ENCODE measurements around the gene ACAD8. TPM values are rescaled to one million over a fixed set of nuclear protein-coding genes. Genes with fewer than 3 reads are reported as not detected.
"Not testable (repeated sequence)": the region's sequence is repeated elsewhere in the genome, so short reads cannot be mapped to it uniquely, and the experiment has no call there.

The ACAD8 gene
- total and polyA plus RNA-seq, 5 experiments from 2014 or later, result 21.0 to 40.2 (median 24.0) TPM

DNA sequence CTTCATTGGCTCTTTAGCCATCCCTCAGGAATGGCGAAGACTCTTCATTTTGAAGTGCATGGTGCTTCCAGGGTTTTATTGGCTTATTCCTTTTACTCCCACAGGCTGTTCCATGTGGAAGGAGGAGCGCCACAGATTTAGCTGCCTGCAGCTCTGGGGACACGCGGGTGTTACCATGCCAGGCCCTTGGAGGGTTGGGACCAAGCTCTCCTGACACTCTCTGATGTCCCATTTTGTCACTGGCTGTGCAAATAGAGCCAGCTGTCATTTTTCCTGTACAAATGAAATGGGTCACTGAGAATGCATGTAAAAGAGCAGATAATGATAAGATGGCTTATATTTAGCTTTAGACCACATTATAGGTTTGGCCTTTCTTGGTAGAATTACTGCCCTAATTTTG lies 9.5 kb upstream of the ACAD8 start:
- DNase-seq (no peak), ATAC-seq (no peak)
- Mint-ChIP-seq H3K4me3 (no peak overlapping the region), H3K27me3 (no peaks in the 10 kb centered on the region), H3K27ac (peak overlapping the region in 1 of 10 donors; percentile 62), H3K4me1 (no peaks in the 10 kb centered on the region), H3K36me3 (peaks cover 0 to 84% (median 7%) of the 10 kb centered on the region in 3 donors), H3K9me3 (no peaks in the 10 kb centered on the region)
- POLR2A ChIA-PET, result interaction anchor here (1.5 kb wide), 1 partner anchor 20 kb away, joined by 4 read pairs; the partner anchor contains the start of genes NCAPD3 and VPS26B

DNA sequence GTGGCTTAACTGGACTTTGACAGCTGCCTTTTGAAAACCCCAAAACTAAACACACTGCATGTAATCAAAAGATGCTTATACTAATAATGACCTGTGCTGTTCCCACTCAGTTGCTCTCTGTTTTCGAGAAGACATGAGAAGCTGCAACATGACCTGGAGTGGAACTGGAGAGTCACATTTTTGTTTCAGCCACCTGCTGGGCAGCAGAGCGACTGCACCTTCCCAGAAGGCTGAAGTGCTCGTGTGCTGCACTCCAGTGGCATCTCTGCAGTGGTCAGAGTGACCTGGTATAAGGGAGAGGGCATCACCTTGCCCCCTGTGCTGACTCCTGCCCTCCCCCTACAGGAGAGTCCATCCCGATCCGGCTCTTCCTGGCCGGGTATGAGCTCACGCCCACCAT lies 8.8 kb upstream of the ACAD8 start:
- POLR2A ChIA-PET, result interaction anchor here (1.5 kb wide), 1 partner anchor 21 kb away, joined by 4 read pairs; the partner anchor contains the start of genes NCAPD3 and VPS26B
- no peak overlapping the region for H3K4me3 Mint-ChIP-seq
- ATAC-seq, result peak; percentile 69 to 78
- H3K4me1 Mint-ChIP-seq, result peaks cover 0 to 2% (median 0%) of the 10 kb centered on the region in 4 donors
- no peaks in the 10 kb centered on the region for H3K27me3 Mint-ChIP-seq
- peak overlapping the region in 5 of 10 donors; percentile 35 to 80 (median 43) for H3K27ac Mint-ChIP-seq
- peak in 7 of 10 donors; percentile 2 to 41 (median 13) for DNase-seq
- no peaks in the 10 kb centered on the region for H3K9me3 Mint-ChIP-seq
- H3K36me3 Mint-ChIP-seq, result peaks cover 0 to 84% (median 7%) of the 10 kb centered on the region in 3 donors

GRCh38 chr11:134245434-134245833 lies 7.9 kb upstream of the ACAD8 start:
- Mint-ChIP-seq H3K9me3 (no peaks in the 10 kb centered on the region), H3K27ac (peak overlapping the region in 1 of 10 donors; percentile 56), H3K4me3 (no peak overlapping the region), H3K36me3 (peaks cover 0 to 84% (median 9%) of the 10 kb centered on the region in 3 donors), H3K27me3 (no peaks in the 10 kb centered on the region), H3K4me1 (peaks cover 0 to 2% (median 0%) of the 10 kb centered on the region in 4 donors)
- POLR2A ChIA-PET, result interaction anchor here (1.5 kb wide), 1 partner anchor 21 kb away, joined by 3 read pairs; the partner anchor contains the start of gene VPS26B
- ATAC-seq (no peak), DNase-seq (no peak)

- Mint-ChIP-seq H3K36me3 (peaks cover 0 to 80% (median 9%) of the 10 kb centered on the region in 3 donors), H3K4me3 (no peak overlapping the region), H3K27ac (peak overlapping the region in 1 of 10 donors; percentile 49), H3K9me3 (no peaks in the 10 kb centered on the region), H3K4me1 (peaks cover 0 to 3% (median 0%) of the 10 kb centered on the region in 4 donors), H3K27me3 (no peaks in the 10 kb centered on the region)
- ATAC-seq, result no peak
- POLR2A ChIA-PET, result interaction anchor here (1.5 kb wide), 1 partner anchor 22 kb away, joined by 3 read pairs; the partner anchor contains the start of gene VPS26B
- DNase-seq, result no peak
These were observed 7.3 kb upstream of the ACAD8 start for GRCh38 chr11:134246100-134246499.

DNA sequence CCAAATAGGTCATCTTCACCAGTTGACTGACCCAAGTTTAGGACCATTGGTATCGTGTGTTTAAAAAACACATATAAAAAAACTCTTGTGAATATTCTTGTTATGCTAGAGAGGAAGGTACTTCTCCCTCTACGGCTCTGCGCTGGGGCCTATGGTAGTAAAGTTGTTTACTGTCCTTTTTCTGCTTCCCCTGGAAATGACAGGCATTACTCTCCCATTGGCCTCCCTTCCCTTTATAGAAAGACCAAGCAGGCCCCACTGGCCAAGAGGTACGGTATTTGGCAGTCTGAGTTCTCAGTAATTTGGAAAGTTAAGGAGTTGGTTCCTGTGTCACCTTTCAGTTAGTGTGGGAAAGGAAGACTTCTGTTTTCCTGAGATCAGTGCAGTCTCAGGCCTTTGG lies 6.7 kb upstream of the ACAD8 start:
- POLR2A ChIA-PET, result no interaction called here
- H3K9me3 Mint-ChIP-seq, result no peaks in the 10 kb centered on the region
- H3K36me3 Mint-ChIP-seq, result peaks cover 0 to 81% (median 9%) of the 10 kb centered on the region in 3 donors
- H3K4me1 Mint-ChIP-seq, result peaks cover 0 to 9% (median 4%) of the 10 kb centered on the region in 4 donors
- H3K27me3 Mint-ChIP-seq, result no peaks in the 10 kb centered on the region
- no peak overlapping the region for H3K4me3 Mint-ChIP-seq
- ATAC-seq (no peak), DNase-seq (no peak)
- peak overlapping the region in 4 of 10 donors; percentile 63 to 73 (median 66) for H3K27ac Mint-ChIP-seq

DNA sequence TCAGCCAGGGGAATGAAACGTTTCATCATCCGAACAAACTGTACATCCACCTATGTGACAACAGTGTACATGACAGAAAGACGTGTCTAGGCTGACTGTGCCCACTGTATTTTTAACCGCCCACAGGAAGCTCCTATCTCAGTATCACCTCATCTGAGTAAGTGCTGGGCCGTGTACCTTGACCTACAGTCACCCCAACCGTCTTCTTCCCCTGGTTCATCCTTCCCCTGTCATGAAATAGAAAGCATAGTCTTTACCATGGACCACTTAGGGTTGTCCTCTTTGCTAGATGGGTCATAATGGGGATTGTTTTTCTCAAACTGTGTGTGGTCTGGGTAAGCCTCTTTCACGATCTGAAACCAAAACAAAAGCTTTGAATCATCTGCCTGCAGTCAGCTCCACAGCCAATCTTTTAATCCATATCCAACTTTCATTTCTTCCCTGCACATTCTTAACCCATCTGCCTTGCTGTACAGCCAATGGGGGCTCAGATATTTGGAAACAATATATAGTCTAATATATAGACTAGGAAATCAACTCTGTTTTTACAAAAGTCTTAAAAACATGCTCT lies 4.4 kb upstream of the ACAD8 start:
- Mint-ChIP-seq H3K4me3 (peak overlapping the region in 1 of 10 donors; percentile 16), H3K27ac (peak overlapping the region in 8 of 10 donors; percentile 8 to 92 (median 58)), H3K9me3 (no peaks in the 10 kb centered on the region), H3K4me1 (peaks cover 7 to 22% (median 21%) of the 10 kb centered on the region in 4 donors), H3K36me3 (peaks cover 0 to 59% (median 6%) of the 10 kb centered on the region in 3 donors), H3K27me3 (no peaks in the 10 kb centered on the region)
- POLR2A ChIA-PET, result interaction anchor here (0.7 to 6.3 kb wide), 3 partner anchors 18 to 24 kb away, joined by 3 to 115 read pairs (median 5); partner anchors contain the start of genes NCAPD3 and VPS26B
- ATAC-seq, result no peak
- DNase-seq, result no peak

DNA sequence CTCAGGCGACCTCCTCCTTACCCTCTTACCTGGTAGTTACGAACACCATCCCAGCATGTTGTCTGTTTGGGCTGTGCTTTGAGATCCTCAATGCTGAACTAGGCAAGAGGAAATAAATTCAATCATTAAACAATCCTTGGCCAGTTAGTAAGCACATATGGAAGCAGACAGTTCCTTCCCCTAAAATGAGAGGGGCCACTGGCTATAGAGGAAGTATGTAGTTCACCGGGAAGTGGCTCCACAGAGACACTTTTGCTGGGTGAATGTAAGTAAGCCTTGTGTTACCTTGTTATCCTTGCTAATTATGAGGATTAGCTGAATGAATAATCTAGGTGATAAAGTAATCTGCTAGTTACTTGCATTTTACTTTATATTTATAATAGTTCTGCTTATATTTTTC lies 3.1 kb upstream of the ACAD8 start:
- Mint-ChIP-seq H3K9me3 (no peaks in the 10 kb centered on the region), H3K4me1 (peaks cover 14 to 33% (median 31%) of the 10 kb centered on the region in 4 donors), H3K36me3 (peaks cover 0 to 48% (median 4%) of the 10 kb centered on the region in 3 donors), H3K27me3 (no peaks in the 10 kb centered on the region), H3K4me3 (no peak overlapping the region), H3K27ac (peak overlapping the region in 3 of 10 donors; percentile 9 to 62 (median 55))
- no peak for DNase-seq
- ATAC-seq, result no peak
- POLR2A ChIA-PET, result interaction anchor here (6.3 kb wide), 1 partner anchor 24 kb away, joined by 115 read pairs; the partner anchor contains the start of genes NCAPD3 and VPS26B

GRCh38 chr11:134250675-134251074 lies 2.7 kb upstream of the ACAD8 start:
- Mint-ChIP-seq H3K27ac (peak overlapping the region in 3 of 10 donors; percentile 47 to 65 (median 53)), H3K9me3 (no peaks in the 10 kb centered on the region), H3K4me1 (peaks cover 14 to 38% (median 35%) of the 10 kb centered on the region in 4 donors), H3K27me3 (no peaks in the 10 kb centered on the region), H3K4me3 (no peak overlapping the region), H3K36me3 (peaks cover 0 to 45% (median 4%) of the 10 kb centered on the region in 3 donors)
- DNase-seq, result no peak
- ATAC-seq, result no peak
- POLR2A ChIA-PET, result interaction anchor here (0.6 to 6.3 kb wide), 2 partner anchors 22 to 24 kb away, joined by 3 to 115 read pairs; partner anchors contain the start of genes NCAPD3 and VPS26B

GRCh38 chr11:134252346-134253187 lies 801 bp upstream of the ACAD8 start:
- H3K4me3 Mint-ChIP-seq, result peak overlapping the region; percentile 91 to 100 (median 96)
- ATAC-seq (peak; percentile 40 to 41), DNase-seq (peak in 3 of 10 donors; percentile 5 to 25 (median 24))
- no peaks in the 10 kb centered on the region for H3K27me3 Mint-ChIP-seq
- POLR2A ChIA-PET, result interaction anchor here (0.6 to 6.3 kb wide), 2 partner anchors 19 to 26 kb away, joined by 3 to 115 read pairs; partner anchors contain the start of genes NCAPD3 and VPS26B
- no peaks in the 10 kb centered on the region for H3K9me3 Mint-ChIP-seq
- H3K27ac Mint-ChIP-seq, result peak overlapping the region; percentile 80 to 97 (median 94)
- peaks cover 0 to 39% (median 4%) of the 10 kb centered on the region in 3 donors for H3K36me3 Mint-ChIP-seq
- peaks cover 18 to 44% (median 39%) of the 10 kb centered on the region in 4 donors for H3K4me1 Mint-ChIP-seq

DNA sequence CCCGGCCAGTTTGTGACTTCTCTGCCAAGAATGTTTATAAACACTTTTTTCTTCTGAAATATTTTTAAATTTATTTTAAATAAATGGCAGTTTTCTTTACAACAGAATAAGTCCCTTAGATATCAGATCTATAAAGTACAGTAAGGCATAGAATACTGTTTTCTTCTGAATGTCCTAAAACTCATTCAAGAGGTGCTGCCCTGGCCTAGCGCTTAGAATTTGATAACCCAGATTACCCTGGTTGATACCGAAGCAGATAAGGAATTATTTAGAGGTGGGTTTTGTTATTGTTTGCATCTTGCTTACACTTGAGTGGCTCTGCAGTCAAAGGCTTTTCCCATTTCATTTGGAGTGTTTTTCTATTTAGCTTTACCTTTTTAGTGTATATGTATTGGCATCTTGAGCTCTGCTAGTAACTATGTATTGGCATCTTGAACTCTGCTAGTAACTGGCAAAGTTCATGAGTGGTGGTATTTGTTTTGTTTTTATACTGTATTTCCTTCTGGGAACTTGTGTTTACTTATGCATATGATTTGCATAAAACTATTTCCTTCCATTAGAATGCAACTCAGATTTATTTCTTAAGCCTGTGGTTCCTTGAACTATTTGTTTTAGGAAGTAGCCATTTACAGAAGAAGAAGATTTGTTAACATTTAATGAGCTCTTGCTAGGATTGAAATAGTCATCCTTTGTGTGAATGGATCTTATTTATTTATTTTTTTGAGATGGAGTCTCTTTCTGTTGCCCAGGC lies 1.2 kb downstream of the ACAD8 start:
- ATAC-seq, result no peak
- Mint-ChIP-seq H3K9me3 (no peaks in the 10 kb centered on the region), H3K4me3 (peak overlapping the region; percentile 91 to 100 (median 96)), H3K36me3 (peaks cover 0 to 39% (median 6%) of the 10 kb centered on the region in 3 donors), H3K4me1 (peaks cover 21 to 44% (median 39%) of the 10 kb centered on the region in 4 donors), H3K27me3 (no peaks in the 10 kb centered on the region), H3K27ac (peak overlapping the region in 7 of 10 donors; percentile 31 to 94 (median 86))
- no peak for DNase-seq
- POLR2A ChIA-PET, result interaction anchor here (0.8 to 1.8 kb wide), 4 partner anchors 22 to 307 kb away, joined by 3 to 10 read pairs (median 6); partner anchors contain the start of genes GLB1L3, IGSF9B and VPS26B

- not testable (repeated sequence) for DNase-seq, ATAC-seq, H3K9me3 Mint-ChIP-seq, H3K27me3 Mint-ChIP-seq
- Mint-ChIP-seq H3K27ac (peak overlapping the region in 1 of 10 donors; percentile 35), H3K36me3 (peaks cover 0 to 39% (median 9%) of the 10 kb centered on the region in 3 donors), H3K4me3 (peak overlapping the region in 5 of 10 donors; percentile 18 to 100 (median 64)), H3K4me1 (peaks cover 21 to 44% (median 39%) of the 10 kb centered on the region in 4 donors)
- POLR2A ChIA-PET, result interaction anchor here (0.9 to 1.8 kb wide), 2 partner anchors 21 to 308 kb away, joined by 3 to 10 read pairs; partner anchors contain the start of gene GLB1L3
These were observed 1.8 kb downstream of the ACAD8 start for GRCh38 chr11:134255184-134255561.

All from naive thymus-derived CD8-positive, alpha-beta T cell (primary cell).